Stimulated activated CD4-positive, alpha-beta T cell treated with anti-CD3 and anti-CD28 coated beads, Interleukin-2, amount 100 ng/mL, for 48 hours (primary cell): ENCODE data around the gene EPHB2.
"Not testable (repeated sequence)": the region's sequence is repeated elsewhere in the genome, so short reads cannot be mapped to it uniquely, and the experiment has no call there.

Experiments used
- DNase-seq, 2 donors: peaks; one replicate each; pipeline ENCODE4 v3.0.0-alpha.2; 2020

Gene EPHB2

GRCh38 chr1:22710701-22711049, at the start of gene EPHB2:
TSS of gene EPHB2 (plus strand) at chr1:22710839. CDS start at chr1:22710983, 144 bp downstream.
- peak in 1 of 2 donors; percentile 4 for DNase-seq

GRCh38 chr1:22661880-22662279, 48.8 kb upstream of the EPHB2 start:
- DNase-seq, result no peak

- no peak for DNase-seq
Measured at GRCh38 chr1:22662318-22662717, 48.3 kb upstream of the EPHB2 start.

GRCh38 chr1:22662986-22663408, 47.6 kb upstream of the EPHB2 start:
- DNase-seq, result no peak

- no peak for DNase-seq
Measured at GRCh38 chr1:22665752-22666151, 44.9 kb upstream of the EPHB2 start.

GRCh38 chr1:22666412-22666811, 44.2 kb upstream of the EPHB2 start:
- DNase-seq, result no peak

- not testable (repeated sequence) for DNase-seq
Measured at GRCh38 chr1:22668840-22669239, 41.8 kb upstream of the EPHB2 start.

GRCh38 chr1:22670352-22670975, 40.2 kb upstream of the EPHB2 start:
- DNase-seq, result no peak

- DNase-seq, result no peak
Measured at GRCh38 chr1:22671999-22672398, 38.6 kb upstream of the EPHB2 start.

- peak; percentile 24 to 27 for DNase-seq
Measured at GRCh38 chr1:22673486-22674409, 36.9 kb upstream of the EPHB2 start.

- no peak for DNase-seq
Measured at GRCh38 chr1:22674410-22674749, 36.3 kb upstream of the EPHB2 start.

- DNase-seq, result not testable (repeated sequence)
Measured at GRCh38 chr1:22676151-22676550, 34.5 kb upstream of the EPHB2 start.

GRCh38 chr1:22676916-22677583, 33.6 kb upstream of the EPHB2 start:
- no peak for DNase-seq

GRCh38 chr1:22677931-22678896, 32.4 kb upstream of the EPHB2 start:
- DNase-seq, result no peak

GRCh38 chr1:22680726-22681125, 29.9 kb upstream of the EPHB2 start:
- no peak for DNase-seq

GRCh38 chr1:22681556-22682276, 28.9 kb upstream of the EPHB2 start:
- no peak for DNase-seq

- no peak for DNase-seq
Measured at GRCh38 chr1:22683547-22683946, 27.1 kb upstream of the EPHB2 start.

- DNase-seq, result no peak
Measured at GRCh38 chr1:22685591-22686059, 25.0 kb upstream of the EPHB2 start.

GRCh38 chr1:22687191-22687590, 23.4 kb upstream of the EPHB2 start:
- DNase-seq, result no peak

- DNase-seq, result no peak
Measured at GRCh38 chr1:22688466-22688865, 22.2 kb upstream of the EPHB2 start.

GRCh38 chr1:22689505-22689904, 21.1 kb upstream of the EPHB2 start:
- no peak for DNase-seq
